Epidermal melanocyte (primary cell): Measurements from ENCODE around the gene ANKRD55.

Experiments
- DNase-seq: peaks from one replicate; pipeline ENCODE4 v3.0.0; 2011; ENCODE audit warnings: low spot score; ENCODE audit not compliant: insufficient read length

Gene ANKRD55

GRCh38 chr5:56052735-56053134 lies 180.4 kb downstream of the ANKRD55 start:
- DNase-seq, result no peak

- DNase-seq, result no peak
Observed at GRCh38 chr5:56050551-56051255, 182.4 kb downstream of the ANKRD55 start.
